ENCODE data around the gene NPHP4.

NPHP4 gene

DNA sequence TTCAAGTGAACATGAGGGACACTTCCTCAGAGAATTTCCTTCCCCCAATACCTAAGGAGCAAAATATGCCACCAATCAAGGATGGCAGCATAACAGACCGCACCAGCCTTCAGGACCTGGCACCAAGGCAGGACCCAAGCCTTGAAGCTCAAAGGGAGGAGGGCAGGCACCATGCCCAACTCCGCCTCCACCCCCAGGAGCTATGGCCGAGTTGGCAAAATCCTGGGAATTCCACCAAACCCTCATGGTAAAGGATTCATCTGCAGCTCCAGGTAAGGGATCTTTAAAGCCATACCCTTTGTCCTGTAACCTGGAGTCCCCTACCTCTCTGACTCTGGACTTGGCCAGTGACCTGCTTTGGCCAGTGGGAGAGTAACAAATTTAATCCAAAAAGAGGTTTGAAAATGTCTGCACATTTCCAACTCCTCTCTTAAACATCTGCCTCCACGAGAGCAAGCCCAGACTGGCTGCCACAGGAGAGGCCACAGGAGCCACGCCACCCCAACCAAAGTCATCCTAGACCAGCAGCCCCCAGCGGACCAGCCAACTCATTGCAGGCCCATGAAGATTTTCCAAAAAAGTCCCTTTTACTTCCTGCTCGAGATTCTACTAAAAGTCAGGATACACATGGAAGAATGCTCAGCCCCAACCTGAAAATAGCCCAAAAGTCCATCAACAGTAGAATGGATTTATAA is 41.9 kb downstream of the NPHP4 start:
- DNase-seq (ENCODE audit: low spot score): no peak

DNA sequence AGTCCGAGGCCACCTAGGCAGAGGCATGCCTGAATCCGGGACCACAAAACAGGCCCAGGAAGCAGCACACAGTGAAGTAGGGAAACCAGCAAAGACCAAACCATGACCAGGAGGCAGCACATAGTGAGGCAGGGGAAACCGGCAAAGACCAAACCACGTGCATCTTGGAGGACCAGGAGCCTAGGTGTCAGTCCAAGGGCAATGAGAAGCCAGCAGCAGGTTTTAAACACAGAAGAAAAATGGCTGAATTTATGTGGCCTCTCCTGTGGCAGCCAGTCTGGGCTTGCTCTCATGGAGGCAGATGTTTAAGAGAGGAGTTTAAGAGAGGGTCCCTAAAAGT is 42.5 kb downstream of the NPHP4 start:
- DNase-seq (ENCODE audit: low spot score): no peak

GRCh38 chr1:5949085-5949760 is 43.0 kb downstream of the NPHP4 start:
- no peak for DNase-seq (ENCODE audit: low spot score)

DNA sequence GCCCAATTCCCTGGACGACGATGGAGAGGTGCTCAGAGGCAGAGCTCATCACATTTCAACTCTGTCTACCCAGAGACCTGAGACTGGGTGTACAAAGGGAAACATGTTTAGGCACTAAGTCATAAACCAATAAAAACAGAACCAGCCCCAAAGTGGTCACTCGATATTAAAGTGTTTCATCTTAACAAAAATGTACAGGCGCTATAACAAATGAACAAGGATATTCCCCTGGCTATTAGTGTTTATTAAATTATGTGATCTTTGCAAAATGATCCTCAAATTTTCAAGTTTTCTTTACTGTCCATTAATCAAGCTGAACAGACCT is 43.6 kb downstream of the NPHP4 start:
- no peak for DNase-seq (ENCODE audit: low spot score)

DNA sequence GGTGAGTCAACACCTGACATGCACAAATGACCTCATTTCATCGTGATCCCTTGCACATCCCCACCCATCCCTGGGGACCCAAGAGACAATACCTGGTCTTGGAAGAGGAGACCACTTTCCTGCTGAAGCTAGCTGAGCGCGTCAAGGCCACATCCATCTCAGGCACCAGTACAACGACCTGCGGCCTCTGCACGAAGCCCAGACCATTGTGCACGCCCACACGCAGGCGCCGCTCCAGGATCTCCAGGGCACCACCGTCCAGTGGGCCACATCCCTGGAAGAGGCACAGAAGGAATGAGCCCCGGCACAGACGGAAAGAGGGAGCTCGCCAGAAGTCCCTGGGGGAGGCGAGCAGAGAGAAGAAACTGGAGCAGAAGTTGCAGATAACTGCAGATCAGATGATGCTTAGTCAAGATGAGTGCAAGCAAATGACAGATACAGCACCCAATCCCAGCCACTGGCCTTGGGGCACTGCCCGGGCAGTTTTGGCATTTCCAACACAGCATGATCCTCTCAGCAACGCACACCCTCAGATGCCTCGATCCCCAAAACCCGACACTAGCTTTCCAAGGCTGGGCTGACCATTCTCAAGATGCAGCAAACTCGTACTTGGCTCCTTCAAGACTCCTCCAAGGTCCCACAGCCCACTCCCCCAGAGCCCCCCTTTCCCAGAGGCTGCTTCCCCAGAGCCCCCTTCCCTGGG is 44.1 kb downstream of the NPHP4 start:
- no peak for DNase-seq (ENCODE audit: low spot score)

GRCh38 chr1:5947071-5947821 is 45.0 kb downstream of the NPHP4 start:
- no peak for DNase-seq (ENCODE audit: low spot score)

- DNase-seq (ENCODE audit: low spot score): no peak
Measured at GRCh38 chr1:5945445-5945844, 46.8 kb downstream of the NPHP4 start.

GRCh38 chr1:5944843-5945167 is 47.4 kb downstream of the NPHP4 start:
- no peak for DNase-seq (ENCODE audit: low spot score)

DNA sequence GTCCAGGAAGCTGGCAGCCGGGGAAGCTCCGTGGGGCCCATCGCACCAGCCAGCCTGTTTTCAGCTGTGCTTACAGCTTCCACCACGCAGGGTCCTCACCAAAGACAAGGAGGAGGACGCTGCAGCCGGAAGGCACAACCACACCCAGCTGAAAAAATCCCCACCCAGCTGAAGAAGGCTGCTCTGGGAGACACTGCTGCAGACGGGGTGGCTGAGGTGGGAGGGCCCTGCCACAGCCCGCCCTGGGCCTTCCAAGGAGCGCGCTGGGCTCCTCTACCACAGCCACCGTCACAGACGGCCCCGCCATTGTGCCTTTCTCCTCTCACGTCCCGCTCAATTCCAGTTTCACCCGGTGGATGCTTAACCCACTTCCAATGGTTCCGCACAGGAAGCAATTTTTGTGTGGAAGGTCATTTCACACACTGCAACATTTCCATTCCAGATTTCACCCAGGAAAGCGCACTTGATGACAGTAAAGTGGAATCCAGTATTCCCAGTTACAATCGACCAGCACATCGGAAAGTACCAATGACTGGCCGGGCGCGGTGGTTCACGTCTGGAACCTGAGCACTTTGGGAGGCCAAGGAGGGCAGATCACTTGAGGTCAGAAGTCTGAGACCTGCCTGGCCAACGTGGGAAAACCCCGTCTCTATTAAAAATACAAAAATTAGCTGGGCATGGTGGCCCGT is 47.9 kb downstream of the NPHP4 start:
- no peak for DNase-seq (ENCODE audit: low spot score)

- no peak for DNase-seq (ENCODE audit: low spot score)
Measured at GRCh38 chr1:5943343-5944124, 48.7 kb downstream of the NPHP4 start.

- no peak for DNase-seq (ENCODE audit: low spot score)
Measured at GRCh38 chr1:5941671-5942070, 50.6 kb downstream of the NPHP4 start.

DNA sequence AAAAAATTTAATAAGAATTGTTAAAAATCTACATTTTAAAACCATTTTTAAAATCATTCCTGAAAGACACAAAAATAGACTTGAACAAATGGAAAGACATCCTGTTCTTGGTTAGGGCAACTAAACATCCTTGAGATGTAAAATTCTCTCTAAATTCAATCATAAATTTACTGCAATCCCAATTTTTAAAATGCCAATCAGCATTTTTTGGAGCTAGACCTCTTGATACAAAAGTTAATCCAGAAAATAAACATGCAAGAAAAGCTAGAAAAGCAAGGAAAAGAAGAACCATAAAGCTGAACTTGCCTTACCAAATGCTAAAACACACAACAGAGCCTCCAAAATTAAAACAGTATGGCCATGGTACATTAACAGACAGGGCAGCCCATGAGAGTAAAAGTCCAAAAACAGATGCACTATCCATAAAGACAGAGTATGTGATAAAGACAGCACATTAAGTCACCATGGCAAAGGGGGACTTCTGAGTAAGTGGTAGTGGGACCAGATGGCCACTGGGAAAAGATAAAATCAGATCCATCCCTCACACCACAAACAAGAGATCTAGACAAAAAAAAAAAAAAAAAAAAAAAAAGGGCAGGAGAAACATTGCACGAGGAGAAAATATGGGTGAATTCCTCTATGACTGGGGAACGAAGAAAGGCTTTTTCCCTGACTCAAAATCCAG is 51.4 kb downstream of the NPHP4 start:
- no peak for DNase-seq (ENCODE audit: low spot score)

DNA sequence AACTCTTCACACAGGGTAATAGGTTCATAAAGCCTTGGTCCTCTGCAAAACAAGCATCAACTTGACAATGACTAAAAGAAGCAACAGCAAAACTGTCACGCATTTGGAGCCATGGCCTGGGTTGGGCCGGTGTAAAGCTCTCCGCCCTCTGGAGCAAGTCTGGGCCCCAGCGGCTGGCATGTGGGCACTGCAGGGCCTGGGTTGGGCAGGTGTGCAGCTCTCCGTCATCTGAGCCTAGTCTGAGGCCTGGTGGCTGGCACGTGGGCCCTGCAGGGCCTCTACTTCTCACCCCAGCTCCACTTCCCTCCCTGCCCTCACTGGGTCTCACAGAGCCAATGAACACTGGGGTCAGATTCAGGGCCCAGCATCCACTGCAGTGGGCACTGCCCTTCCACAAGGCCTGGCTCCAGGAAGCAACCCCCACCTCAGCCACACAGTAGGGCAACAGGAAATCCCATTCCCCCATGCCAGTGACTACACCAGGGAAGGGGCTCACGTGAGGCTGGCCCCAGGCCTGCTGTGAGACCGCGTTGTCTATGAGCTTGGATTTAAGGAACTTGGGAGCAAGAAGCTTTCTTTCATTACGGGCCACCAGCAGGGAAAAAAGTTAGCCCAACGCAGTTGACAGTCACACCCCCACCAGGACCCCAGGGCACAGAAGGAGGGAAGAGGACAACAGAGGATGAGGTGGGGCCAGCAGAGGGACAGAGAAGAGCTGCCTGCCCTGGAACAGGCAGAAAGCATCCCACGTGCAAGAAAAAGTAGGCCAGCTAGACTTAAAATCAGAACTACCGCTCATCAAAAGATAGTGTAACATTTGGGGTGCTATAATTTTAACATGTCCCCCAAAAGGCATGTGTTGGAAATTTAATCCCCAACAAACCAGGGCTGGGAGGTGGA is 52.7 kb downstream of the NPHP4 start:
- DNase-seq (ENCODE audit: low spot score): no peak

DNA sequence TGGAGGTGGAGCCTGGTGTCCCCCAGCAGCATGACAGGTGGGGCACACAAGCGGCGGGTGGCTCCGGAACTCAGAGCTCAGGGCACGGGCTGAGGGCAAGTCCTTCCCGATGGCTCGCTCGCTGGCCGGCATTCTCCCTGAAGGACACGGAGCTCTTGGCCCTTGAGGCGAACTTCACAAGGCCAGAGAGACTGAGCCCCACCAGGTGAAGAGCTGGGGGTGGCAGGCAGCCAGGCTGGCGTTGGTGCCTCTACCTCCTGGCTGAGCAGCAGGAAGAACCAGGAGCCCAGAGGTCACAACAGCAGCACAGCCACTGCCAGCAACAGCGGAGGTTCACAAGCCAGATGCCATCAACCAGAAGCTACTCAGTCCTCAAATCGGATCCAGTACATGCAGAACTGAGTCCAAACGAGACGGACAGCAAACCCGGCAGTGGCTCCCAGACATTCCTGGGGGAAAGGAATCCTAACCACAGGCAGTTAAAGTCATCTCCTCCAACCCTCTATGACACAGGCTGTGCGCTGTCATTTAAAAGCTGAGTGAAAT is 54.1 kb downstream of the NPHP4 start:
- no peak for DNase-seq (ENCODE audit: low spot score)

DNA sequence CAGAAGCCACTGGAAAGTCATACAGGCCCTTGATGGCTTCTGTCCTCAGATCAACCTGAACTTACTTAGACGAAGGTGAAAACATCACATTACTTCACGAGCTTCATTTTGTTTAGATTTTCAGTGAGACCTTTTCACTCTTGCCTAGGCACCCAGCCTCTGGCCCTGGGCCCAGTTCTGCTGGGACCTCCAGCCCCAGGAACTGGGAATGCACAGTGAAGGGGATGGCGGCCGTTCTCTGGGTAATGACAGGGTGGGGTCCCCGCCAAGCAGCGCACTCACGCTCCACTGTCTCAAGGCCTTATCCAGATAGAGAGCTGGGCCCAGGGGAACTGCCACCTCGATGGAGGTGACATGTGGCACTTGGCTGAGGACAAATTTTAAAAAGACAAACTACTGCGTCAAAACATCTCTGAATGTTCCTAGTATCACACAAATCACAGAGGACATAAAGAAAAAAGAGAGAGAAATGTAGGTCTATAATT is 54.8 kb downstream of the NPHP4 start:
- DNase-seq (ENCODE audit: low spot score): no peak

- DNase-seq (ENCODE audit: low spot score): no peak
Measured at GRCh38 chr1:5936621-5937372, 55.4 kb downstream of the NPHP4 start.

DNA sequence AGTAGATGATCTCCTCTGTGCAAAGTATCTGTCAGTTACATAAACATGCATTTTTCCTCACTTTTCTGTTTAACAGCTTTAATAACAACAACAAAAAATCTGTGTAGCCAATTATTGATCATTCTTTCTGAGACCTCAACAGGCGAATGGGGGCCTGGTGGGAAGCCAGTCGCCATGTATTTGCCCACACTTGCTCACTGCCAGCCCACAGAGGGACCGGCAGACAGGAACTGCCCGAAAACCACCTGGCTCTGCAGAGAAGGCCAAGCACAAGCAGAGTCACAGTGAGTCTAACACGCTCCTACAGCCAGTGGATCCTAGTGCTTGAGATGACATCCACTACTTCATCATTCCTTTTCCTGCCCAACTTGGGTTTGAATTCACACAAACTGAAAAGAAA is 56.1 kb downstream of the NPHP4 start:
- no peak for DNase-seq (ENCODE audit: low spot score)

- no peak for DNase-seq (ENCODE audit: low spot score)
Measured at GRCh38 chr1:5935026-5935425, 57.2 kb downstream of the NPHP4 start.
